ENCODE measurements around the gene SEPTIN10. TPM values are rescaled to one million over a fixed set of nuclear protein-coding genes. Genes with fewer than 3 reads are reported as not detected.

SEPTIN10 gene
- total RNA-seq, 1 donor from 2014 or later = 90.8 TPM

DNA sequence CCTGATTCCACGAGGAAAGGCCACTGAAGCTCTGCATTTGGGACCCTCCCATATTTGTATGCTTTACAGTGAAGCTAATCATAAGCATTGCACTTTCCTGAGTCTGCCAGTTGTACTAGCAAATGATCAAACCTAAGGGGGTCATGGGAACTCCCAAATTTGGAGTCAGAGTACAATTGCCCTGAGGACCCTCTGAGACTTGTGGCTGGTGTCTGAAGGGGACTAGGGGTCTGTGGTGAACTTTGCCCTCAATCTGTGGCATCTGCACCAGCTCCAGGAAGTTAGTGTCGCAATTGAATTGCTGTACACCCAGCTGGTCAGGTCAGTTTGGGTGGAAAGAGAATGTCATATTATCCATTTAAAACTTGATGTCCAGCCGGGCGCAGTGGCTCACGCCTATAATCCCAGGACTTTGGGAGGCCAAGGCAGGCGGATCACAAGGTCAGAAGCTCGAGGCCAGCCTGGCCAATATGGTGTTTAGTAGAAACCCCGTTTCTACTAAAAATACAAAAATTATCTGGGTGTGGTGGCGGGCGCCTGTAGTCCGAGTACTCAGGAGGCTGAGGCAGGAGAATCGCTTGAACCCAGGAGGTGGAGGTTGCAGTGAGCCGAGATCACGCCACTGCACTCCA, 18.5 kb upstream of the SEPTIN10 start:
- no peak for TF ChIP-seq EZH2 (IDR thresholded peaks at IDR 0.05; ENCODE audit: insufficient read depth, low read length)
- TF ChIP-seq, protein P1, sequence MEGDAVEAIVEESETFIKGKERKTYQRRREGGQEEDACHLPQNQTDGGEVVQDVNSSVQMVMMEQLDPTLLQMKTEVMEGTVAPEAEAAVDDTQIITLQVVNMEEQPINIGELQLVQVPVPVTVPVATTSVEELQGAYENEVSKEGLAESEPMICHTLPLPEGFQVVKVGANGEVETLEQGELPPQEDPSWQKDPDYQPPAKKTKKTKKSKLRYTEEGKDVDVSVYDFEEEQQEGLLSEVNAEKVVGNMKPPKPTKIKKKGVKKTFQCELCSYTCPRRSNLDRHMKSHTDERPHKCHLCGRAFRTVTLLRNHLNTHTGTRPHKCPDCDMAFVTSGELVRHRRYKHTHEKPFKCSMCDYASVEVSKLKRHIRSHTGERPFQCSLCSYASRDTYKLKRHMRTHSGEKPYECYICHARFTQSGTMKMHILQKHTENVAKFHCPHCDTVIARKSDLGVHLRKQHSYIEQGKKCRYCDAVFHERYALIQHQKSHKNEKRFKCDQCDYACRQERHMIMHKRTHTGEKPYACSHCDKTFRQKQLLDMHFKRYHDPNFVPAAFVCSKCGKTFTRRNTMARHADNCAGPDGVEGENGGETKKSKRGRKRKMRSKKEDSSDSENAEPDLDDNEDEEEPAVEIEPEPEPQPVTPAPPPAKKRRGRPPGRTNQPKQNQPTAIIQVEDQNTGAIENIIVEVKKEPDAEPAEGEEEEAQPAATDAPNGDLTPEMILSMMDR (IDR thresholded peaks at IDR 0.05; ENCODE audit: insufficient read depth, low read depth, low read length) = no peak
- Histone ChIP-seq H3K9me3 (ENCODE audit: insufficient read depth, low read depth, low read length) (no peaks in the 10 kb centered on the region), H3K4me3 (ENCODE audit: insufficient read depth, low read depth, low read length) (no peak overlapping the region), H2AFZ (ENCODE audit: low read depth, low read length) (no peak overlapping the region), H3K27ac (ENCODE audit: low read depth, low read length) (no peak overlapping the region), H3K4me1 (ENCODE audit: insufficient read depth, low read length) (no peaks in the 10 kb centered on the region), H4K20me1 (ENCODE audit: insufficient read depth, low read length) (no peaks in the 10 kb centered on the region), H3K79me2 (ENCODE audit: insufficient read depth, low read length) (no peaks in the 10 kb centered on the region), H3K27me3 (ENCODE audit: insufficient read depth, low read length) (no peaks in the 10 kb centered on the region), H3K9ac (ENCODE audit: low read length) (no peak overlapping the region), H3K4me2 (ENCODE audit: low read length) (no peak overlapping the region), H3K36me3 (ENCODE audit: insufficient read depth, low read length) (no peaks in the 10 kb centered on the region)
- Mint-ChIP-seq H3K36me3 (ENCODE audit: low read depth, unreplicated experiment) (no peaks in the 10 kb centered on the region), H3K27ac (ENCODE audit: unreplicated experiment) (no peak overlapping the region), H3K4me3 (ENCODE audit: unreplicated experiment) (no peak overlapping the region), H3K27me3 (ENCODE audit: low read depth, unreplicated experiment) (peaks cover 4% of the 10 kb centered on the region), H3K4me1 (ENCODE audit: low read depth, unreplicated experiment) (peaks cover 1% of the 10 kb centered on the region), H3K9me3 (ENCODE audit: unreplicated experiment) (no peaks in the 10 kb centered on the region)
- no peak for FAIRE-seq
- DNase-seq (ENCODE audit: low read depth) = no peak

DNA sequence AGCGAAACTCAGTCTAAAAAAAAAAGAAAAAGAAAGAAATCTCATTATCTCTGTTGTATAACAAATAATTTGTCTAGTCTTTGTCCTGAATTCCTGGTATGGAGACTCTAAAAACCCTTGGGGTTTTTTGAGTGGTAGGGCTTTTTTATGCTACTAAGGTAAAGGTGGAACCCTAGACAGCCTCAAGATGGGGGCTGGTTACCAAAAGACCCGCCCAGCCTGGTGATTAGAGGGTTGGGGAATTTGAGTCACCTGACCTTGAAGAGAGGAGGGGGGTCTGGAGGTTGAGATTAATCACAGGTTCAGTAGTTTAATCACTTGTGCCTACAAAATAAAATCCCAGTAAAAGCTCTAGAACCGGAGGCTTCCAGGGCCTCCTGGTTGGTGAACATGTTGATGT, 18.0 kb upstream of the SEPTIN10 start:
- Mint-ChIP-seq H3K9me3 (ENCODE audit: unreplicated experiment) (no peaks in the 10 kb centered on the region), H3K4me3 (ENCODE audit: unreplicated experiment) (no peak overlapping the region), H3K36me3 (ENCODE audit: low read depth, unreplicated experiment) (no peaks in the 10 kb centered on the region), H3K4me1 (ENCODE audit: low read depth, unreplicated experiment) (peaks cover 1% of the 10 kb centered on the region), H3K27ac (ENCODE audit: unreplicated experiment) (no peak overlapping the region), H3K27me3 (ENCODE audit: low read depth, unreplicated experiment) (peaks cover 6% of the 10 kb centered on the region)
- FAIRE-seq (no peak), DNase-seq (ENCODE audit: low read depth) (no peak)
- H3K9me3 ChIP-seq (ENCODE audit: insufficient read depth, low read depth, low read length) = no peaks in the 10 kb centered on the region
- H3K4me2 ChIP-seq (ENCODE audit: low read length) = no peak overlapping the region
- H3K27me3 ChIP-seq (ENCODE audit: insufficient read depth, low read length) = no peaks in the 10 kb centered on the region
- TF ChIP-seq, protein P1 (IDR thresholded peaks at IDR 0.05; ENCODE audit: insufficient read depth, low read depth, low read length) = no peak
- no peak for TF ChIP-seq EZH2 (IDR thresholded peaks at IDR 0.05; ENCODE audit: insufficient read depth, low read length)
- no peak overlapping the region for H3K4me3 ChIP-seq (ENCODE audit: insufficient read depth, low read depth, low read length)
- no peak overlapping the region for H3K27ac ChIP-seq (ENCODE audit: low read depth, low read length)
- H3K4me1 ChIP-seq (ENCODE audit: insufficient read depth, low read length) = no peaks in the 10 kb centered on the region
- no peak overlapping the region for H3K9ac ChIP-seq (ENCODE audit: low read length)
- H4K20me1 ChIP-seq (ENCODE audit: insufficient read depth, low read length) = no peaks in the 10 kb centered on the region
- H2AFZ ChIP-seq (ENCODE audit: low read depth, low read length) = no peak overlapping the region
- H3K79me2 ChIP-seq (ENCODE audit: insufficient read depth, low read length) = no peaks in the 10 kb centered on the region
- H3K36me3 ChIP-seq (ENCODE audit: insufficient read depth, low read length) = no peaks in the 10 kb centered on the region

All from astrocyte (in vitro differentiated cells and primary cell).